Fibroblast of lung (primary cell): ENCODE data around the gene SOX1.

Source experiments
- CTCF ChIP-seq, 2 donors: IDR thresholded peaks in 1 of 2; conservative IDR thresholded peaks in 1 of 2; 1 replicate in 1 of 2; 2 replicates in 1 of 2; pipeline ENCODE4 v1.5.1; 2011 to 2012; ENCODE audit warnings: low read length in 2 of 2, control low read depth in 1 of 2, inconsistent platforms in 1 of 2, low read depth in 1 of 2, mild to moderate bottlenecking in 1 of 2
- EZH2 ChIP-seq: IDR thresholded peaks from 2 replicates; pipeline ENCODE4 v1.5.1; 2012; ENCODE audit warnings: low read length, control low read depth, mild to moderate bottlenecking; ENCODE audit errors: missing control alignments

- TF ChIP-seq CTCF (conservative IDR thresholded peaks at IDR 0.05 in 1 of 2, IDR thresholded peaks at IDR 0.05 in 1 of 2; ENCODE audit: low read depth in 1 of 2, low read length in 2 of 2) (peak in 1 of 2 donors; percentile 1), EZH2 (peak; percentile 33)
Observed at GRCh38 chr13:112065867-112066623, 904 bp upstream of the SOX1 start.
